ENCODE measurements around the gene LAMA2.

Gene LAMA2

GRCh38 chr6:128882991-128883611, at the start of gene LAMA2:
Gene LAMA2, plus strand, starts transcription at chr6:128883138. Its CDS starts 108 bp downstream, at chr6:128883246.
- no peak for DNase-seq

GRCh38 chr6:128836761-128837160, 46.2 kb upstream of the LAMA2 start:
- no peak for DNase-seq

GRCh38 chr6:128841518-128841917, 41.4 kb upstream of the LAMA2 start:
- DNase-seq, result no peak

GRCh38 chr6:128844598-128844997, 38.3 kb upstream of the LAMA2 start:
- DNase-seq, result no peak

- no peak for DNase-seq
These were observed 35.3 kb upstream of the LAMA2 start for GRCh38 chr6:128847431-128848210.

GRCh38 chr6:128848212-128848935, 34.6 kb upstream of the LAMA2 start:
- DNase-seq, result no peak

GRCh38 chr6:128855581-128856085, 27.3 kb upstream of the LAMA2 start:
- peak; percentile 69 for DNase-seq

- DNase-seq, result no peak
These were observed 25.1 kb upstream of the LAMA2 start for GRCh38 chr6:128857806-128858205.

GRCh38 chr6:128860782-128861181, 22.2 kb upstream of the LAMA2 start:
- DNase-seq, result no peak

GRCh38 chr6:128863983-128864382, 19.0 kb upstream of the LAMA2 start:
- DNase-seq, result no peak

- DNase-seq, result no peak
These were observed 12.2 kb upstream of the LAMA2 start for GRCh38 chr6:128870746-128871145.

GRCh38 chr6:128874863-128875262, 8.1 kb upstream of the LAMA2 start:
- no peak for DNase-seq

GRCh38 chr6:128882560-128882959, 378 bp upstream of the LAMA2 start:
- DNase-seq, result no peak

- no peak for DNase-seq
These were observed 968 bp downstream of the LAMA2 start for GRCh38 chr6:128883906-128884305.

GRCh38 chr6:128885381-128885780, 2.4 kb downstream of the LAMA2 start:
- no peak for DNase-seq

- no peak for DNase-seq
These were observed 3.8 kb downstream of the LAMA2 start for GRCh38 chr6:128886706-128887105.

- no peak for DNase-seq
These were observed 5.7 kb downstream of the LAMA2 start for GRCh38 chr6:128888444-128889175.

- DNase-seq, result no peak
These were observed 6.9 kb downstream of the LAMA2 start for GRCh38 chr6:128889870-128890269.

GRCh38 chr6:128892079-128892478, 9.1 kb downstream of the LAMA2 start:
- DNase-seq, result no peak

GRCh38 chr6:128899341-128900050, 16.6 kb downstream of the LAMA2 start:
- DNase-seq, result no peak

GRCh38 chr6:128903715-128904114, 20.8 kb downstream of the LAMA2 start:
- no peak for DNase-seq

- no peak for DNase-seq
These were observed 31.1 kb downstream of the LAMA2 start for GRCh38 chr6:128914051-128914450.
